T-cell (primary cell): ENCODE data around the gene ATP5F1D. TPM values are rescaled to one million over a fixed set of nuclear protein-coding genes. Genes with fewer than 3 reads are reported as not detected.

Source experiments
- ATAC-seq, 4 experiments: fragments of 200-7000 bp in 3 of 4; fragments of 150-1000 bp in 1 of 4; cut with Tn5 transposase; replicated peaks in 1 of 4; 1 replicate in 3 of 4; 2 replicates in 1 of 4; pipeline ENCODE4 v1.10.0; 2021; ENCODE audit warnings: moderate library complexity in 3 of 4, mild to moderate bottlenecking in 2 of 4, moderate number of reproducible peaks in 1 of 4
- CTCF ChIA-PET, 2 donors: fragments of 300-600 bp; sonication (Branson Sonifier 250); formaldehyde crosslinking; loops; one replicate each; lab custom pipeline; 2022; ENCODE audit warnings: antibody characterized with exemption in 2 of 2; lab: Charles Lee
- POLR2A ChIA-PET, 2 donors: fragments of 300-600 bp; sonication (Branson Sonifier 250); formaldehyde crosslinking; loops; one replicate each; lab custom pipeline; 2022; ENCODE audit warnings: antibody characterized with exemption in 2 of 2; lab: Charles Lee
- DNase-seq, 35 experiments: peaks; one replicate each; pipeline versions ENCODE4 v3.0.0 to v3.0.0-alpha.2; 2013 to 2023
- H3K27ac ChIP-seq: one replicate; pipeline ENCODE4 v1.5.1; 2013; ENCODE audit warnings: low read length
- H3K27me3 ChIP-seq, 2 experiments: replicated peaks in 1 of 2; 1 replicate in 1 of 2; 2 replicates in 1 of 2; pipeline versions ENCODE4 v1.6.1 to v1.7.0; 2013; ENCODE audit warnings: low read length in 1 of 2, mixed read lengths in 1 of 2; ENCODE audit not compliant: control insufficient read depth in 2 of 2, insufficient read depth in 2 of 2; ENCODE audit errors: extremely low read depth in 1 of 2
- H3K36me3 ChIP-seq, 2 donors: 1 replicate in 1 of 2; 2 replicates in 1 of 2; pipeline versions ENCODE4 v1.6.1 to v1.7.0; 2013; ENCODE audit warnings: low read length in 1 of 2; ENCODE audit not compliant: control insufficient read depth in 2 of 2, insufficient read depth in 1 of 2; ENCODE audit errors: extremely low read depth in 1 of 2
- H3K4me1 ChIP-seq, 2 experiments: 1 replicate in 1 of 2; 2 replicates in 1 of 2; pipeline versions ENCODE4 v1.6.1 to v1.7.0; 2013; ENCODE audit warnings: low read length in 2 of 2, mixed read lengths in 1 of 2; ENCODE audit not compliant: insufficient read depth in 2 of 2, control insufficient read depth in 1 of 2; ENCODE audit errors: extremely low read depth in 1 of 2
- H3K4me3 ChIP-seq, 2 donors: 1 replicate in 1 of 2; 2 replicates in 1 of 2; pipeline versions ENCODE4 v1.5.1 to v1.7.0; 2013; ENCODE audit warnings: mild to moderate bottlenecking in 2 of 2, low read length in 1 of 2, moderate library complexity in 1 of 2; ENCODE audit not compliant: control insufficient read depth in 1 of 2; ENCODE audit errors: extremely low read depth in 1 of 2
- H3K9me3 ChIP-seq: 2 replicates; pipeline ENCODE4 v1.7.0; 2013
- H3K27ac Mint-ChIP-seq, 2 donors: one replicate each; pipeline ENCODE4 v1.8.0; 2020 to 2021; ENCODE audit warnings: mild to moderate bottlenecking in 2 of 2, mixed read lengths in 2 of 2
- H3K27me3 Mint-ChIP-seq, 2 donors: one replicate each; pipeline ENCODE4 v1.8.0; 2021 to 2022; ENCODE audit warnings: mixed read lengths in 2 of 2
- H3K36me3 Mint-ChIP-seq: one replicate; pipeline ENCODE4 v1.8.0; 2021; ENCODE audit warnings: mixed read lengths
- H3K4me1 Mint-ChIP-seq, 3 donors: one replicate each; pipeline ENCODE4 v1.8.0; 2020 to 2022; ENCODE audit warnings: mixed read lengths in 3 of 3, mild to moderate bottlenecking in 1 of 3
- H3K4me3 Mint-ChIP-seq, 3 donors: one replicate each; pipeline ENCODE4 v1.8.0; 2020 to 2022; ENCODE audit warnings: mild to moderate bottlenecking in 3 of 3, mixed read lengths in 3 of 3, moderate library complexity in 3 of 3
- H3K9me3 Mint-ChIP-seq, 3 donors: one replicate each; pipeline ENCODE4 v1.8.0; 2020 to 2022; ENCODE audit warnings: mixed read lengths in 3 of 3
- WGBS: methylation state at CpG from one replicate; pipeline ENCODE4 v1.1.5; 2013; ENCODE audit warnings: missing lambda C conversion rate; ENCODE audit not compliant: insufficient coverage; 5-methylcytosine and 5-hydroxymethylcytosine counted together
- total RNA-seq, 35 experiments: library from RNA in 6 of 35; stranded (reverse) in 6 of 35; fragments of 120-200 nt in 1 of 35; gene quantifications; one replicate each; pipeline versions ENCODE4 v1.2.1 to v1.2.4 and lab custom pipeline; 2013 to 2026

The ATP5F1D gene
- total RNA-seq, 5 donors from 2014 or later (not counting 1 experiment from before 2014, with no cell fraction given) = 117 to 233 (median 155) TPM

DNA sequence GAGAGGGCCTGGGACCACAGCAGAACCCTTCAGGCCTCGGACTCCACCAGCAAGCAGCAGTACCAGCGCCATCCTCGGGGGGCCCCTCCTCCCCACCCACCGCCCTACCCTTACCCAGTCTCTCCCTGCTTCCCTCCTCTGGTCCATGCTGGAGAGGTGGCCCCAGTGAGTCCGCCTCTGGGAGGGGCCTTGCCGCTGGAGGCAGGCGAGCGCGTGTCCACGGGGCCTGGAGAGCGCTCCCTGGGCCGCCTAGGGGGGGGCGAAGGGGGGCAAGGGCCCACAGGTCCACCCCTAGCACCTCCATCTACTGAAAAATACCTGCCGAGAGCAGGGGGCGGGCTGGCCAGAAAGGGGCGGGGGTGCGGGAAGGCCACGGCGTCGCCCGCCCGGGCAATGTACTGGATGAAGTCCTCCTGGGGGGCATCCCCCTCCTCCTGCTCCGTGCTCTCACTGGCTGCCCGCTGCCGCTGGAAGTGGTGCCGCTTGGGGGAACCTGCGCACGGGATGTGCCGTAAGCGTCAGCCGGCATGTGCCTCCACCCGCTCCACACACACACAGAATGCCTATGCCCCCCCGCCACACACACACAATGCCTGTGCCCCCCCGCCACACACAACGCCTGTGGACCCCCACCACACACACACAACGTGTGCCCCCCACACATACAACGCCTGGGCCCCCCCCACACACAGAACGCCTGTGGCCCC, 10.6 kb upstream of the ATP5F1D start:
- Mint-ChIP-seq H3K4me1 (peaks cover 0 to 3% (median 0%) of the 10 kb centered on the region in 3 donors), H3K36me3 (no peaks in the 10 kb centered on the region), H3K27ac (no peak overlapping the region), H3K9me3 (no peaks in the 10 kb centered on the region), H3K4me3 (no peak overlapping the region), H3K27me3 (no peaks in the 10 kb centered on the region)
- Histone ChIP-seq H3K36me3 (peaks cover 5 to 9% of the 10 kb centered on the region in 2 donors), H3K4me3 (no peak overlapping the region), H3K9me3 (no peaks in the 10 kb centered on the region), H3K27ac (no peak overlapping the region), H3K27me3 (peaks cover 0 to 7% of the 10 kb centered on the region in 2 experiments), H3K4me1 (no peaks in the 10 kb centered on the region)
- ChIA-PET POLR2A (no interaction called here), CTCF (no interaction called here)
- ATAC-seq (no peak), DNase-seq (no peak)
- 73% methylated on average over 5 of the region's 38 CpGs for WGBS

DNA sequence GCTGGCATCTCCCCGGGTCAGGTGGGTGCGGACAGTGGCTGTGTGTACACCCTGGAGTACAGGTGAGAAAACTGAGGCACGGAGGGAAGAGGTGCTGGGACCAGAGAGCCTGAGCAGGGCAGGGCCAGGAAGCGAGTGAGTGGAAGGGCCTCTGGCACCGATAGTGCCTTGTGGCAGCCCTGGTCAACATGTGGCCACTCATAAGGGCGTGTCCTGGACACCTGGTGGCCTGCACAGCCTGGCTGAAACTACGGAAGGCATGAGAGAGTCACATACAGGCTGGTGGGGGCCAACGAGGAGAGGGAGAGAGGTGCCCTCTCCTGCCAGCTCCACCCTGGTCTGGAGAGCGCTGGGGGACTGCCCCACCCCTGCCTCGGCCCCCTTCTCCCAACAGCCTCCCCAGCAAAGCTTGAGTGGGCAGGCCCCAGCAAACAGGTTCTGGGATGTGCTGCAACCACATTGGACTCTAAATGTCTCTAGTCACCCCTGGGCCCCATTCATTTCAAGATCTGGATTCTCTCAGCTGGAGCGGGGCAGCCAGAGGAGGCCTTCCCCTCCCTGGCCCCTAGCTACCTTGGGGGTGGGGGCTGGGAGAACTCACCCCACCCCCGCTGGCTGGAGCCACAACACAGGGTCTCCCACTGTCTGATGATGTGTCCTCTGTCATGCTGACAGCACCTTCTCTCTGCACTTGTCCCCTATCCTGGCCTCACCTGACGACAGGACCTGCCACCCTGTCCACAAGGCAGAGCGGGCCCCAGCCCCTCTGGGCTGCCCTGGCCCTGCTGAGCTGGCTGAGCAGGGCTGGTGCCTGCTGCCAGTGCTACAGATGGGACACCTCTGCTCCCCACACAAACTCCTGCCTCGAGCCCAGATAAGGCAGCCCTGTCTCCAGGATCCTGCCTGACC, 9.6 kb upstream of the ATP5F1D start:
- Mint-ChIP-seq H3K4me3 (no peak overlapping the region), H3K4me1 (peaks cover 0 to 3% (median 0%) of the 10 kb centered on the region in 3 donors), H3K27ac (peak overlapping the region in 1 of 2 donors; percentile 69), H3K36me3 (no peaks in the 10 kb centered on the region), H3K27me3 (no peaks in the 10 kb centered on the region), H3K9me3 (no peaks in the 10 kb centered on the region)
- Histone ChIP-seq H3K9me3 (no peaks in the 10 kb centered on the region), H3K4me1 (peaks cover 0 to 5% of the 10 kb centered on the region in 2 experiments), H3K27me3 (peaks cover 0 to 15% of the 10 kb centered on the region in 2 experiments), H3K36me3 (peaks cover 0 to 2% of the 10 kb centered on the region in 2 donors), H3K4me3 (no peak overlapping the region), H3K27ac (no peak overlapping the region)
- CTCF ChIA-PET = no interaction called here
- ATAC-seq (no peak), DNase-seq (no peak)
- POLR2A ChIA-PET = interaction anchor here in 1 of 2 donors (0.6 kb wide), 1 partner anchor 44 kb away, joined by 3 read pairs; no protein-coding TSS in a partner anchor
- 84% methylated on average over 13 of the region's 15 CpGs for WGBS

DNA sequence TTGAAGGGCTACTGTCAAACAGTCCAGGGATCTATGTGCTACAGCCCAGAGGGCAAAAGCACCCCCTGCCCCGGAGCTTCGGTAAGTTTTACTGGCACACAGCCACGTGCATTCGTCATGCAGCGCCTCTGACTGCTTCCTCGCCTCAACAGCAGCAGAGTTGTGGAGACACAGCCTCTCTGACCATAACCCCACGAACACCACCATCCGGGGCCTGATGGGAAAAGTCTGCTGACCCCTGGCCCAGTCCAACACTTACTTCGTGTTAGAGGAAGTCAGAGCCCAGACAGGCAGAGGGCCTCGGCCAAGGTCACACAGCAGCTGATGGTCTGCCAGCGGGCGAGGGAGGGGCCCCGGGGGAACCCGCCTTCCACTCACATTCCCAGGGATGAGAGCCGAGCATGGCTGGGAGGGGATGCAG, 8.9 kb upstream of the ATP5F1D start:
- Histone ChIP-seq H3K4me1 (peaks cover 0 to 10% of the 10 kb centered on the region in 2 experiments), H3K27me3 (peaks cover 0 to 20% of the 10 kb centered on the region in 2 experiments), H3K4me3 (no peak overlapping the region), H3K9me3 (no peaks in the 10 kb centered on the region), H3K27ac (no peak overlapping the region), H3K36me3 (no peaks in the 10 kb centered on the region)
- H3K36me3 Mint-ChIP-seq = no peaks in the 10 kb centered on the region
- POLR2A ChIA-PET = no interaction called here
- CTCF ChIA-PET = no interaction called here
- no peaks in the 10 kb centered on the region for H3K27me3 Mint-ChIP-seq
- H3K4me1 Mint-ChIP-seq = peaks cover 0 to 3% (median 0%) of the 10 kb centered on the region in 3 donors
- no peak overlapping the region for H3K4me3 Mint-ChIP-seq
- DNase-seq (no peak), ATAC-seq (no peak)
- H3K9me3 Mint-ChIP-seq = no peaks in the 10 kb centered on the region
- H3K27ac Mint-ChIP-seq = peak overlapping the region in 1 of 2 donors; percentile 69
- 43% methylated on average over 7 of the region's 15 CpGs for WGBS

DNA sequence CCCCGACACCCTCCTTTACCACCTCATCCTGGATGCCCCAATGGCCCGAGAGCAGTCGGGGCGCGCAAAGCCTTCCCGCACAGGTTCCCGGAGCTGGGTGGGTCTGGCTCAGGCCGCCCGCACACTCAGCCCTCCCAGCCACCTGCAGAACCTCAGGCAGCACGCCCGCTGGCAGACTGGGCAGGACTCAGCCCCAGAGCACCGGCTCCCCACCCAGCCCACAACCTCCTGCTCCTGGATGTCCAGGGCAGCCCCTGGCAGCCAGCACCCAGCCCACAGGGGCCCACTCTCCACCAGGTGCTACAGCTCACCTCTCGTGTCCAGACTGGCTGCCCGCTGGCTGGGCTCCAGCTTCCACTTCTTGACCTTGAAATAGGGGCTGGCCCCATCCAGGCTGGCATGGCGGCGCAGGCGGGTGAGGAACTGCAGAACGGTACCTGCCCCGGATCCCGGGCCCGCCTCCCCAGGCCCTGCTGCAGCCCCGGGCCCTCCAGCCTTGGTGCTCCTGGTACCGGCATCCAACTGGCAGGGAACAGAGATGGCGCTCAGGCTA, 8.4 kb upstream of the ATP5F1D start:
- ATAC-seq (no peak), DNase-seq (no peak)
- Mint-ChIP-seq H3K27me3 (peaks cover 0 to under 1% of the 10 kb centered on the region in 2 donors), H3K27ac (no peak overlapping the region), H3K9me3 (no peaks in the 10 kb centered on the region), H3K36me3 (no peaks in the 10 kb centered on the region), H3K4me3 (no peak overlapping the region), H3K4me1 (peaks cover 0 to 3% (median under 1%) of the 10 kb centered on the region in 3 donors)
- Histone ChIP-seq H3K27me3 (peaks cover 0 to 22% of the 10 kb centered on the region in 2 experiments), H3K36me3 (no peaks in the 10 kb centered on the region), H3K9me3 (no peaks in the 10 kb centered on the region), H3K4me1 (peaks cover 0 to 13% of the 10 kb centered on the region in 2 experiments), H3K4me3 (no peak overlapping the region), H3K27ac (no peak overlapping the region)
- CTCF ChIA-PET = no interaction called here
- POLR2A ChIA-PET = no interaction called here
- 95% methylated on average over 23 of the region's 24 CpGs for WGBS

DNA sequence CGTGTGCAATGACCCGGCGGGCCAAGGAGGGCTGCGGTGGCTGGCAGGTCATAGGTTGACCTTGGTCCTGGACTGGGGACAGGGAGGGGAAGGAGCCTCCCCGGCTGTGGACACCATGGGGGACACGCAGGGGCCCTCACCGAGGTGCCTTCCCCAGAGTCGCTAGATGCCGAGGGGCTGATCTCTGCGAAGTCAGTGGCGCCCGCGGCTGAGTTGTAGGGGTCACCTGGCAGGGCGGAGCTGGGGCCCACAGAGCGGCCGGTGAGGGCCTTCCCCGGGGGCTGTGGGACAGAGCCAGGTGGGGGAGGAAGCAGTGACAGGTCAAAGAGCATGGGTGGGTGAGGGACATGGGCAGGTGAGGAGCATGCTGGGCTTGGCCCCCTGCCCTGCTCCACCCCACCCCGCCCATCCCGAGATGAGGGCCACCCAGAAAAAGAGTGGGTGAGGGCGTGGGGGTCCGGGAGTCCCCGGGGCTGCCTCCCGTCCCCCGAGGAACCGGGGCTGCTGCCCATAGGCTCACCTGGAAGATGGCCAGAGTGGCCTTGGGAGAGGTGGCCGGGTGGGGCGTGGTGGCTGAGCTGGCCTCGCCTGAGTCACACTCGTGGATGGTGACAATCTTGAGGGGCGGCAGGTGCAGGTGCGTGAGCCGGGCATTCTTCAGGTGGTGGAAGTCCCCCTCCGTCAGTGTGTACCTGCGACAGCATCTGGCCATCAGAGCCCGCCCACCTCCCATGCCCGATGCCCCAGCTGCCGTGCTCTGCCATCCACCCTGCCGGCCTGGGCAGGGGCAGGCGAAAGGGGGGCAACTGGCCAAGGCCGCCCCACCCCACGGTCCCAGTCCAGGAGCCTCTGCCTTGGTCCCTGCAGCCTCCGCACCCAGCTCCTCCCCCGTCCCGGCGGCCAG, 7.2 kb upstream of the ATP5F1D start:
- POLR2A ChIA-PET = interaction anchor here in 1 of 2 donors (0.6 kb wide), 1 partner anchor 140 kb away, joined by 3 read pairs; no protein-coding TSS in a partner anchor
- H3K27ac ChIP-seq = no peak overlapping the region
- Mint-ChIP-seq H3K36me3 (no peaks in the 10 kb centered on the region), H3K9me3 (no peaks in the 10 kb centered on the region), H3K27ac (no peak overlapping the region), H3K4me3 (no peak overlapping the region), H3K4me1 (peaks cover 11 to 14% (median 12%) of the 10 kb centered on the region in 3 donors), H3K27me3 (peaks cover 5 to 8% of the 10 kb centered on the region in 2 donors)
- CTCF ChIA-PET = no interaction called here
- no peaks in the 10 kb centered on the region for H3K36me3 ChIP-seq
- DNase-seq (no peak), ATAC-seq (no peak)
- peaks cover 2 to 29% of the 10 kb centered on the region in 2 experiments for H3K27me3 ChIP-seq
- no peak overlapping the region for H3K4me3 ChIP-seq
- WGBS = 88% methylated on average over 32 of the region's 45 CpGs
- H3K4me1 ChIP-seq = peaks cover 3 to 22% of the 10 kb centered on the region in 2 experiments
- no peaks in the 10 kb centered on the region for H3K9me3 ChIP-seq
